ENCODE measurements around the gene RTEL1.

- no peak for TF ChIP-seq POLR2AphosphoS5 (IDR thresholded peaks at IDR 0.05)
- TF ChIP-seq EZH2 (IDR thresholded peaks at IDR 0.05; ENCODE audit: borderline replicate concordance, insufficient read depth, low read length, poor library complexity, severe bottlenecking), result no peak
Measured at GRCh38 chr20:63668351-63668750, 10.2 kb downstream of the RTEL1 start.
